Activated CD8-positive, alpha-beta T cell treated with anti-CD3 and anti-CD28 coated beads for 36 hours (primary cell): ENCODE results near the gene SPOP. TPM values are rescaled to one million over a fixed set of nuclear protein-coding genes. Genes with fewer than 3 reads are reported as not detected.
A peak's percentile ranks its signal among the peaks of the same experiment; 100 is the strongest.

Experiments used
- ATAC-seq: fragments of 200-7000 bp; cut with Tn5 transposase; one replicate; pipeline ENCODE4 v1.10.0; 2021; ENCODE audit warnings: mild to moderate bottlenecking, moderate library complexity
- CTCF ChIA-PET: fragments of 350-600 bp; sonication (Branson Sonifier 250); formaldehyde crosslinking; loops from one replicate; lab custom pipeline; 2021; ENCODE audit warnings: antibody characterized with exemption; lab: Charles Lee
- POLR2A ChIA-PET: fragments of 350-600 bp; sonication (Branson Sonifier 250); formaldehyde crosslinking; loops from one replicate; lab custom pipeline; 2021; ENCODE audit warnings: antibody characterized with exemption; lab: Charles Lee
- DNase-seq: peaks from one replicate; pipeline ENCODE4 v3.0.0-alpha.2; 2020
- H3K27ac Mint-ChIP-seq: one replicate; pipeline ENCODE4 v1.8.0; 2021; ENCODE audit warnings: mild to moderate bottlenecking, mixed read lengths
- H3K27me3 Mint-ChIP-seq: one replicate; pipeline ENCODE4 v1.8.0; 2021; ENCODE audit warnings: mixed read lengths
- H3K36me3 Mint-ChIP-seq: one replicate; pipeline ENCODE4 v1.8.0; 2021; ENCODE audit warnings: low read depth, mixed read lengths
- H3K4me1 Mint-ChIP-seq: one replicate; pipeline ENCODE4 v1.8.0; 2021; ENCODE audit warnings: low read depth, mixed read lengths
- H3K4me3 Mint-ChIP-seq: one replicate; pipeline ENCODE4 v1.8.0; 2021; ENCODE audit warnings: mild to moderate bottlenecking, moderate library complexity, mixed read lengths
- H3K9me3 Mint-ChIP-seq: one replicate; pipeline ENCODE4 v1.8.0; 2021; ENCODE audit warnings: mixed read lengths
- intact Hi-C: fragments of 100-400 bp; cut with micrococcal nuclease; formaldehyde crosslinking; loops from one replicate; pipeline ENCODE4 v1.10.0; 2022
- total RNA-seq, 2 experiments: library from RNA; stranded (reverse); gene quantifications; one replicate each; pipeline ENCODE4 v1.2.3, GENCODE V29; 2021
- TF ChIP-seq, protein P1 (sequence below): fragments of 200-600 bp; IDR thresholded peaks from one replicate; pipeline ENCODE4 v1.8.0; 2022; ENCODE audit warnings: antibody characterized with exemption, mild to moderate bottlenecking

The SPOP gene
- total RNA-seq, 2 experiments from 2014 or later = 61.6 to 63.5 TPM

DNA sequence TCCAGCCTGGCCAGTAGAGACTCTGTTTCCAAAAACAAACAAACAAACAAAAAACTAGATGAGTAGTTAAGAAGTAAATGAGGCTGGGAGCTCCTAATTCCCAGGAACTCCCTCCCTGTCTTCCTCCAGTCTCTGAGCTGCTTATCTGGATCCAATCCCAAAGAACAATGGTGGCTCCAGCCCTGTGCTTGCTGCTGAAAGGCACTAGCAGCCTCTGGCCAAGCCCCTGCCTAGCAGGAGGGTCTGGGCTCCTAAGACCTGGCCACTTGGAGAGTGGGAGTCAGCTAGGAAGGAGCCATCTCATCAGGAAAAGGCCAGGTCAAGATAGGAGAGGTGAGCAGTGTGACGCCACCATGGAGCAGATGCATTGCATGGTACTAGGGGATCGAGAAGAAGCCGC is 44.2 kb upstream of the SPOP start:
- Mint-ChIP-seq H3K4me3 (no peak overlapping the region), H3K36me3 (peaks cover 41% of the 10 kb centered on the region)
- CTCF ChIA-PET = interaction anchor here (0.7 to 2.6 kb wide), 3 partner anchors 9 to 25 kb away, joined by 3 to 9 read pairs (median 3); no protein-coding TSS in a partner anchor

DNA sequence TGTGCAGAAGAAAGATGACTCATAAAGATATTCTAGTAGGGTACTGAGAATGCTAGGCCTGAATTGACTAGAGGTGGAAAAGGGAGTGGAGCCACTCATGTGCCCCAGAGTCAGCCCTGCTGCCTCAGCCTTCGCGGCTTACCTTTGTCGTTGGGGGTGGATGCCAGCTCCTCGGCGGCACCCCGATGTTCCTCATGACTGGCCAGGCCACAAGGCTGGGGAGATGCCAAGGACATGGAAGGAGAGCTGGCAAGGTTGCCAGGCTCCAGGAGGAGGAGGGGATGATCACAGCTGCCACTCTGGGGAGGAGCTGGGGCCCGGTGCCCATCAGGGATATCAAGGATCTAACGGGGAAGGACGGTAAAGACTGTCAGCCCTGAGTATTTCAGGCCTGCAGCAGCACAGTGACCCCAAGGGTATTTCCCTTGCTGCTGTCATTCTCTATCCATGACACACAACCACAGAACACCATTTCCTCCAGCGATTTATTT is 39.5 kb upstream of the SPOP start:
- H3K27me3 Mint-ChIP-seq = no peaks in the 10 kb centered on the region
- H3K36me3 Mint-ChIP-seq = peaks cover 55% of the 10 kb centered on the region
- DNase-seq = peak; percentile 60
- H3K4me1 Mint-ChIP-seq = peaks cover 45% of the 10 kb centered on the region
- intact Hi-C loops = loop anchor here (5.0 kb wide), 1 partner anchor 45 kb away; the partner anchor contains the start of gene FAM117A
- peak; percentile 61 for ATAC-seq
- ChIA-PET POLR2A (interaction anchor here (1.0 to 3.2 kb wide), 2 partner anchors 9 to 30 kb away, joined by 4 to 23 read pairs; no protein-coding TSS in a partner anchor), CTCF (interaction anchor here (1.7 to 32.2 kb wide), 4 partner anchors 9 to 151 kb away, joined by 5 to 780 read pairs (median 7); partner anchors contain the start of genes NXPH3 and SLC35B1)
- H3K9me3 Mint-ChIP-seq = no peaks in the 10 kb centered on the region
- TF ChIP-seq, protein P1, sequence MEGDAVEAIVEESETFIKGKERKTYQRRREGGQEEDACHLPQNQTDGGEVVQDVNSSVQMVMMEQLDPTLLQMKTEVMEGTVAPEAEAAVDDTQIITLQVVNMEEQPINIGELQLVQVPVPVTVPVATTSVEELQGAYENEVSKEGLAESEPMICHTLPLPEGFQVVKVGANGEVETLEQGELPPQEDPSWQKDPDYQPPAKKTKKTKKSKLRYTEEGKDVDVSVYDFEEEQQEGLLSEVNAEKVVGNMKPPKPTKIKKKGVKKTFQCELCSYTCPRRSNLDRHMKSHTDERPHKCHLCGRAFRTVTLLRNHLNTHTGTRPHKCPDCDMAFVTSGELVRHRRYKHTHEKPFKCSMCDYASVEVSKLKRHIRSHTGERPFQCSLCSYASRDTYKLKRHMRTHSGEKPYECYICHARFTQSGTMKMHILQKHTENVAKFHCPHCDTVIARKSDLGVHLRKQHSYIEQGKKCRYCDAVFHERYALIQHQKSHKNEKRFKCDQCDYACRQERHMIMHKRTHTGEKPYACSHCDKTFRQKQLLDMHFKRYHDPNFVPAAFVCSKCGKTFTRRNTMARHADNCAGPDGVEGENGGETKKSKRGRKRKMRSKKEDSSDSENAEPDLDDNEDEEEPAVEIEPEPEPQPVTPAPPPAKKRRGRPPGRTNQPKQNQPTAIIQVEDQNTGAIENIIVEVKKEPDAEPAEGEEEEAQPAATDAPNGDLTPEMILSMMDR = no peak
- H3K4me3 Mint-ChIP-seq = peak overlapping the region; percentile 36
- peak overlapping the region; percentile 94 for H3K27ac Mint-ChIP-seq

More for the DNA sequence above, 44.2 kb upstream of the SPOP start:
- TF ChIP-seq, protein P1 = no peak
- H3K9me3 Mint-ChIP-seq = peaks cover 5% of the 10 kb centered on the region
- H3K27ac Mint-ChIP-seq = no peak overlapping the region
- intact Hi-C loops = no loop called here
- H3K4me1 Mint-ChIP-seq = peaks cover 32% of the 10 kb centered on the region
- H3K27me3 Mint-ChIP-seq = no peaks in the 10 kb centered on the region
- POLR2A ChIA-PET = no interaction called here
- DNase-seq (no peak), ATAC-seq (no peak)

DNA sequence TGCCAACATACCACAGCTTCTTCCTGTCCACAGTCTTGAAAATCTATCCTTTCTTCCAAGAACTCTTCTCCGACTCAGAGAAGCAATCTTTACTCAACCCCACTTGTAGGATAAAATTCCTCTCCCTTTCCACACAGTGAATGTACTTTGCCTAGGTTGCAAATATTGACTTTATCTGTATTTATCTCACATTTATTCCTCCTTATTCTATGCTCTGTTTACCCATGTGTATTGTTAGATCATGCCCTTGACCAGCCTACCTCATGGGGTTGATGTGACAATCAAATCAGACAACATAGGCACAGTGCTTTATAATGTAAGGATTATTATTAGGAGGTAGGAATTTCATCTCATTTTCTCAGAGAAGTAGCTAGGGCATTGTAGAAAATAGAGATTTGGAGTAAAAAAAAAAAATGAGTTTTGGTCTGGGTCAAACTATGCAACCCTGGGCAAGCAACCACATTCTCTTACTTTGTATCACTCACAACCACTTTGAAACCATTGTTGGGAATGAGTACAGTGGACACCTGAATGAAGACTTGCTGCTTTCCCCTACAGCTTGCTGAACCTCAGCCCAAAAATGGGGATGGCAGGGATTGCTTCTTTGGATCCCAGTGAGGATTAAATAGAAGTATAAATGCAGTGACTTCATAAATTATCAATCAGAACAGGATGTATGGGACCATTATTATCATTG is 38.9 kb upstream of the SPOP start:
- H3K9me3 Mint-ChIP-seq = no peaks in the 10 kb centered on the region
- ChIA-PET POLR2A (interaction anchor here (1.0 to 3.2 kb wide), 6 partner anchors 8 to 46 kb away, joined by 3 to 23 read pairs (median 4); no protein-coding TSS in a partner anchor), CTCF (interaction anchor here (1.0 to 32.2 kb wide), 7 partner anchors 9 to 280 kb away, joined by 3 to 780 read pairs (median 7); partner anchors contain the start of genes FAM117A, NXPH3 and SLC35B1)
- no peak overlapping the region for H3K4me3 Mint-ChIP-seq
- H3K36me3 Mint-ChIP-seq = peaks cover 55% of the 10 kb centered on the region
- TF ChIP-seq, protein P1 = no peak
- intact Hi-C loops = loop anchor here (5.0 kb wide), 1 partner anchor 45 kb away; the partner anchor contains the start of gene FAM117A
- DNase-seq = no peak
- no peaks in the 10 kb centered on the region for H3K27me3 Mint-ChIP-seq
- ATAC-seq = no peak
- peak overlapping the region; percentile 94 for H3K27ac Mint-ChIP-seq
- peaks cover 45% of the 10 kb centered on the region for H3K4me1 Mint-ChIP-seq

DNA sequence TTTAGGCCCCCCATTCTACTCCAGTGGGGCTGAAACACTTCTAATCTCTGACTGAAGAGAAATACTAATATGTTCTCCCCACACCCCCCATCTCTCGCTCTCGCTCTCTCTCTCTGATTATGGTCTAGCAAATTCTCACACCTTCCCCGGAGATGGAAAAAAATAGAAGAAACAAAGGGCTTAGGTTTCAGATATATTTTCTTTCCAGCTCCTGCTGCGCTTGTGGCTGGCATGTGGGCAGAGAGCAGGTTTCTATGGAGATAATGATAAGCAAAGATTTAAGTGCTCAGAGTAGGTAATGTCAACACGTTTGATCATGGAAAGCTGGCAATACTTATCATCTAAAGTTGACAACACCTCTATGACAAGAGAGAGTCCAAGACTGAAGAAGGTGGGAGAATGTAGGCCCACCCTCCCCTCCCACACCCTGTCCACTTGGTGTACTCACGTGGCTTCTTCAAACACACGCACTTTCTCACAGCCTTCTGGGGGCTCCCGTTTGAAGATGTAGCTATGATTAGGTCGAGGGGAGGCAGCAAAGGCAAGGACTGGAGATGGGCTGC is 37.9 kb upstream of the SPOP start:
- TF ChIP-seq, protein P1 = no peak
- intact Hi-C loops = loop anchor here (5.0 kb wide), 1 partner anchor 47 kb away; the partner anchor contains the start of gene FAM117A
- DNase-seq (peak; percentile 81), ATAC-seq (peak; percentile 56)
- CTCF ChIA-PET = interaction anchor here (1.0 to 32.2 kb wide), 16 partner anchors 8 to 281 kb away, joined by 3 to 780 read pairs (median 4); partner anchors contain the start of genes FAM117A and NXPH3
- H3K4me3 Mint-ChIP-seq = peak overlapping the region; percentile 52
- POLR2A ChIA-PET = interaction anchor here (1.0 to 3.2 kb wide), 12 partner anchors 10 to 336 kb away, joined by 3 to 23 read pairs (median 4); partner anchors contain the start of gene KAT7
- peaks cover 60% of the 10 kb centered on the region for H3K36me3 Mint-ChIP-seq
- no peaks in the 10 kb centered on the region for H3K9me3 Mint-ChIP-seq
- no peaks in the 10 kb centered on the region for H3K27me3 Mint-ChIP-seq
- peaks cover 42% of the 10 kb centered on the region for H3K4me1 Mint-ChIP-seq
- H3K27ac Mint-ChIP-seq = peak overlapping the region; percentile 94
